ENCODE data around the gene KRT4.
"Not testable (repeated sequence)": the region's sequence is repeated elsewhere in the genome, so short reads cannot be mapped to it uniquely, and the experiment has no call there.

The KRT4 gene
- total RNA-seq, result 0 reads per million in 2 donors

GRCh38 chr12:52813885-52814709 lies at the start of gene KRT4:
TSS of gene KRT4 (minus strand) at chr12:52814116. CDS start at chr12:52814058, 58 bp downstream.
- no peak for DNase-seq

GRCh38 chr12:52862023-52862422 lies 48.1 kb upstream of the KRT4 start:
- no peak for DNase-seq

- DNase-seq, result no peak
Measured at GRCh38 chr12:52861511-52861910, 47.6 kb upstream of the KRT4 start.

GRCh38 chr12:52860102-52860823 lies 46.3 kb upstream of the KRT4 start:
- no peak for DNase-seq

- DNase-seq, result no peak
Measured at GRCh38 chr12:52857500-52857899, 43.6 kb upstream of the KRT4 start.

- DNase-seq, result no peak
Measured at GRCh38 chr12:52856787-52857186, 42.9 kb upstream of the KRT4 start.

- DNase-seq, result not testable (repeated sequence)
Measured at GRCh38 chr12:52856077-52856476, 42.2 kb upstream of the KRT4 start.

- DNase-seq, result no peak
Measured at GRCh38 chr12:52851787-52852186, 37.9 kb upstream of the KRT4 start.

GRCh38 chr12:52850681-52851080 lies 36.8 kb upstream of the KRT4 start:
- DNase-seq, result no peak

GRCh38 chr12:52849511-52849910 lies 35.6 kb upstream of the KRT4 start:
- no peak for DNase-seq

GRCh38 chr12:52848661-52849255 lies 34.8 kb upstream of the KRT4 start, which contains the start of gene KRT78:
TSS of gene KRT78 (minus strand) at chr12:52848994. CDS start at chr12:52848930, 64 bp downstream.
- no peak for DNase-seq

- DNase-seq, result no peak
Measured at GRCh38 chr12:52847335-52848102, 33.6 kb upstream of the KRT4 start.

GRCh38 chr12:52846356-52846970 lies 32.5 kb upstream of the KRT4 start:
- DNase-seq, result no peak

- DNase-seq, result no peak
Measured at GRCh38 chr12:52845946-52846345, 32.0 kb upstream of the KRT4 start.

- no peak for DNase-seq
Measured at GRCh38 chr12:52844386-52844785, 30.5 kb upstream of the KRT4 start.

GRCh38 chr12:52839436-52840105 lies 25.7 kb upstream of the KRT4 start:
- DNase-seq, result no peak

- DNase-seq, result no peak
Measured at GRCh38 chr12:52838609-52839435, 24.9 kb upstream of the KRT4 start.

- no peak for DNase-seq
Measured at GRCh38 chr12:52837781-52838608, 24.1 kb upstream of the KRT4 start.

- no peak for DNase-seq
Measured at GRCh38 chr12:52837413-52837741, 23.5 kb upstream of the KRT4 start.
